NCI-H146 treated with DMSO at 0.1 percent for 48 hours (cell line): Measurements from ENCODE around the gene CARM1.

Experiments used
- DNase-seq: peaks from one replicate; lab custom pipeline; 2025; ENCODE audit not compliant: unreplicated experiment; lab: John Stamatoyannopoulos, UW

The CARM1 gene

GRCh38 chr19:10968527-10969135 is 97.3 kb downstream of the CARM1 start:
- DNase-seq, result no peak

GRCh38 chr19:10971107-10971726 is 99.9 kb downstream of the CARM1 start:
- DNase-seq, result no peak
